ENCODE measurements around the gene FGF12.

GRCh38 chr3:192373586-192373985 lies 353.8 kb downstream of the FGF12 start:
- TF ChIP-seq CTCF (IDR thresholded peaks at IDR 0.05; ENCODE audit: low read depth, low read length, poor library complexity, severe bottlenecking) (no peak), EZH2phosphoT487 (IDR thresholded peaks at IDR 0.05; ENCODE audit: borderline replicate concordance, low read length) (no peak)

Measured in DOHH2 (cell line).